ENCODE measurements around the gene NOC4L.

GRCh38 chr12:132162508-132163031 lies 18.3 kb downstream of the NOC4L start:
- peak; percentile 64; the same call in 1 of the 2 replicates for TF ChIP-seq BHLHE40 (IDR thresholded peaks at IDR 0.05; ENCODE audit: low read depth, low read length)
- no peak for TF ChIP-seq CTCF (conservative IDR thresholded peaks at IDR 0.05; ENCODE audit: low read depth, low read length)
- no peak for TF ChIP-seq MAFK (IDR thresholded peaks at IDR 0.05; ENCODE audit: low read depth, low read length)
- TF ChIP-seq ELK1 (IDR thresholded peaks at IDR 0.05; ENCODE audit: borderline replicate concordance, low read depth, low read length): no peak
- no peak for TF ChIP-seq RFX5 (IDR thresholded peaks at IDR 0.05; ENCODE audit: low read depth, low read length)
- TF ChIP-seq SMC3 (IDR thresholded peaks at IDR 0.05; ENCODE audit: low read depth, low read length): no peak
- peak; percentile 72; the same call in 1 of the 2 replicates for TF ChIP-seq MAZ (IDR thresholded peaks at IDR 0.05; ENCODE audit: borderline replicate concordance, low read depth, low read length)
- no peak for TF ChIP-seq POLR2A (IDR thresholded peaks at IDR 0.05; ENCODE audit: low read depth, low read length)
- TF ChIP-seq RCOR1 (IDR thresholded peaks at IDR 0.05; ENCODE audit: insufficient replicate concordance, low read length): no peak
